HG03571 (cell line): ENCODE results near the gene LIPG.
"Not testable (repeated sequence)": the region's sequence is repeated elsewhere in the genome, so short reads cannot be mapped to it uniquely, and the experiment has no call there.

Source experiments
- ATAC-seq: cut with Tn5 transposase; IDR thresholded peaks from one replicate; pipeline ENCODE4 v1.9.1; 2021; ENCODE audit not compliant: unreplicated experiment

Gene LIPG

DNA sequence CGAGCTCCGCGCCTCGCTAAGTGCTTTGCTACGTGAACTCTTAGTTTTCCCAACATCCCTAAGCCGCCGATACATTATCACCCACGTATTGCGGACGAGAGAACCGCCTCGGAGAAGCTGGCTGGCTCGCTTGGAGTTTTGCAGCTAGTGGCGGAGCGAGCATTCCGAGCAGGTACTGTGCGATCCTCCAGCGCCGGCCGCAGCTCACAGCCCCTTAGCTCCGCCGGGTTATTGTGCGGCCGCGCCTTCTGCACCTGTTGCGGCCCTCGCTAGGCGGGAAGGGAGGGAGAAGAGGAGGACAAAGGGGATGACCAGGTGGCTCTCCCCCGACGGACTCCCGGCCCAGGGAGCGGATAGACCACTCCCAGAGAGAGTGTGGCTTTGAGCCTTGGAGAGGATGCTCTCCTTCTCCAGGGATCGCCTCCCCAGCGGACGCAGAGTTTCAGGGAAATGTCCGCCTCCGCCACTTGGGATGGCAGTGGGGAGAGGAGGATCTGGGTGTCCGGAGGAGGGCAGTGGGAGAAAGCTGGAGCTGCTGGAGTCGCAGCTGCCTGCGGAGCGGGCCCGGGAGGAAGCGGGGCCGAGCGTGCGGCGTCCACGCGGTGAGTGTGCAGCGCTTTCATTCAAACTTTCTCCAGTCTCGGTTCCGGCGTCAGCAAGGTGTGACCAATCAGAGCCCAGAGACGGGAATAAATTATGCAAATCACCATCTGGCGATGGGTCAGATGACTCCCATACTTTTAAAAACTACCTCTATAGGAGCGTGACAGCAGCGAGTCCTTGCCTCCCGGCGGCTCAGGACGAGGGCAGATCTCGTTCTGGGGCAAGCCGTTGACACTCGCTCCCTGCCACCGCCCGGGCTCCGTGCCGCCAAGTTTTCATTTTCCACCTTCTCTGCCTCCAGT lies at the start of gene LIPG:
Gene LIPG (plus strand): TSS at position 769 of the 905 bp plus-strand sequence. CDS start 252 bp downstream, outside the sequence.
- ATAC-seq = no peak

DNA sequence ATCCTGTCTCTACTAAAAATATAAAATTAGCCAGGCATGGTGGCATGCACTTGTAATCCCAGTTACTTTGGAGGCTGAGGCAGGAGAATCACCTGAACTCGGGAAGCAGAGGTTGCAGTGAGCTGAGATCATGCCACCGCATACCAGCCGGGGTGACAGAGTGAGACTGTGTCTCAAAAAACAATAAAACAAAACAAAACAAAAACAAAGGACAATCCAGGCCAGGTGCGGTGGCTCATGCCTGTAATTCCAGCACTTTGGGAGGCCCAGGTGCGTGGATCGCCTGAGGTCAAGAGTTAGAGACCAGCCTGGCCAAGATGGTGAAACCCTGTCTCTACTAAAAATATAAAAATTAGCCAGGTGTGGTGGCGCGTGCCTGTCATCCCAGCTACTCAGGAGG lies 49.0 kb upstream of the LIPG start:
- ATAC-seq = not testable (repeated sequence)

DNA sequence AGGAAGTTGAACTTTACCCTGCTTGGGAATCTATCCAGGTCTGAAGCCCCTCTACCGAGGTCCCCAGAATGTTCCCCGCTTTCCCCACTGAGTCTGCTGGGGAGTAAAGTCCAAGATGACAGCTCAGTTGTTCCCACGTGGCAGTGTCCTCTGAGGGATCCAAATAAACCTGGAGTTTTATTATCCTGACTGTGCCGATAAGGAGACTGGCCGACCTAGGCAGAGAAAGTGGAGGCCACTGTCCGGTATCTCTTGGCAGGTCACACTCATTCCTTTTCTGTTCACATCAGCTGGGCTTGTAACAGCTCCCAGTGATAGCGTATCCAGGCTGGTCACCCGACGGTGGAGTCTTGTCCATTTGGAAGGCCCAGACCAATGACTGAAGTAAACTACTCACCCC lies 47.3 kb upstream of the LIPG start:
- ATAC-seq = no peak

DNA sequence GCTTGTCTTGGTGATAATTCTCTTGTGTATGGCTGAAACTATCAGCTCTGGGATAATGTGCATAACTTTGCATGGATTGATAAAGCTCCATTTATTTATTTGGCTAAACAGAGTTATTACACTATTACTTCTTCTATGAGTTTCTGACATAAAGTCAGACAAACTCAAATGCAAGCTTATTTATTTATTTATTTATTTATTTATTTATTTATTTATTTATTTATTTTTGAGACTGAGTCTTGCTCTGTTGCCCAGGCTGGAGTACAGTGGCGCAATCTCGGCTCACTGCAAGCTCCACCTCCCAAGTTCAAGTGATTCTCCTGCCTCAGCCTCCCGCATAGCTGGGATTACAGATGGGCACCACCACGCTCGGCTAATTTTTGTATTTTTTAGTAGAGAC lies 46.9 kb upstream of the LIPG start:
- not testable (repeated sequence) for ATAC-seq

DNA sequence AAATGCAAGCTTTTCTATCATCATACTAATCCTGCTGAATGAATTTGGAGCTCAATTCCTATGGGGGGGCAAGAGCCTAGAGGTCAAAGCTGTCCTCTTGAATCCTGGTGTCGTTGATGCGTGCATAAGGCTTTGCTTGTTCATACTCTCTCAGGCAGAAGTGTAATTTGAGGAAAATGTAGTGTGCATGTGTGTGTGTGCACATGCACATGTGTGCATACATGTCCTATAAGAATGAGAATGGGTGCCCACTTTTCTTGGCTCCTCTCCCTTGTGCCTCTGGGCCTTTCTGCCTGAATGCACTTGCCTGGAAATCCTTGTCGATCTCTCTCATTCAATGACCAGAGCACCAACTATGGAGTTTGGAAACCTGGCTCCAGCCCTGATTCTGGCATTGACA lies 46.3 kb upstream of the LIPG start:
- no peak for ATAC-seq

DNA sequence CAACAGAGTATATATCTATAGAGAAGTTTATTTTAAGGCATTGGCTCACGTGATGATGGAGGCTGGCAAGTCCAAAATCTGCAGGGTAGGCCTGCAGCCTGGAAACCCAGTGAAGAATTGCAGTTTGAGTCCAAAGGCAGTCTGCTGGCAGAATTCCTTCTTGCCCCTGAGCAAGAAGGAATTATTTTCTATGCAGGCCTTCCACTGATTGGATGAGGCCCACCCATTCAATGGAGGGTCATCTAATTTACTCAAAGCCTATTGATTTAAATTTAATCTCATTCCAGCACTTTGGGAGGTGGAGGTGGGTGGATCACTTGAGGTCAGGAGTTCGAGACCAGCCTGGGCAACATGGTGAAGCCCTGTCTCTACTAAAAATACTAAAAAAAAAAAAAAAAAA lies 44.4 kb upstream of the LIPG start:
- ATAC-seq = no peak

DNA sequence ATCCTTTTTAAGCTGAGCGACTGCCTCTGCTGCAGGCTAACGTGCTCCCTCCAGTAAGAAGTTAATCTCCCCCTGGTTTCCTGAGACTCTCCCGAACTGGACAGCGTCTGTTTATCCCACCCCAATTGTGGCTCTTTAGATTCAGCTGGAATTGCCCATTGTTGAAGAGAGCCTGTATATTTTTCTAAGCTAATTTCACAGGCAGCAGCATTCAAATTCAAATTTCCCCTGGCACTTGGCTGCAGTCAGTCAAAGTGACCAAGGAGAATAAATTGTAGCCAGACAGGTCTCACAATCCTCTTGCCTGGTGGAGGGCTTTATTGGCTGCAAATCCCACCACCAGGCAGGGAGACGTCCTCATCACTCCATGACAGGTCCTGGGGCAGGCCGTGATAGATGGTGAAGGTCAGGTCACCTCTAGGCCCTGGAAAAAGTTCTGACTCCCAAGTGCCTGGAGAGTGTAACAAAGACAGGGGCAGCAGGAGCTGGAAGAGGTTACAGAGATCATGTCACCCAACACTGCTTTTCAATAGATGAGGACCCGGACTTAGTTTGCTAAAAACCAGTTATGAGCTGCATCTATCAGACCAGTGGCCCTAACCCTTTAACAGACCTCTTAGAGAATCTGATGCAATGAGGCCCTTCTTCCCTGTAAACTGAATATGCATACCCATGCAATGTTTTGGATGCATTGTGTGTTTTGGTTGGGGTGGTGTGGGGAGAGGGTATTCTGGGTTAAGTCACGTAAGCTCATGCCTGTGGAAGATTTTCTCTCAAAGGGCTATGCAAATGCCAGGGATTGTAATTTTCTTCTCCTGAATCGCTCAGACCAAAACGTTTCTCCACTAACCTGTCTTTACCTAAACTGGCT lies 42.5 kb upstream of the LIPG start:
- no peak for ATAC-seq

DNA sequence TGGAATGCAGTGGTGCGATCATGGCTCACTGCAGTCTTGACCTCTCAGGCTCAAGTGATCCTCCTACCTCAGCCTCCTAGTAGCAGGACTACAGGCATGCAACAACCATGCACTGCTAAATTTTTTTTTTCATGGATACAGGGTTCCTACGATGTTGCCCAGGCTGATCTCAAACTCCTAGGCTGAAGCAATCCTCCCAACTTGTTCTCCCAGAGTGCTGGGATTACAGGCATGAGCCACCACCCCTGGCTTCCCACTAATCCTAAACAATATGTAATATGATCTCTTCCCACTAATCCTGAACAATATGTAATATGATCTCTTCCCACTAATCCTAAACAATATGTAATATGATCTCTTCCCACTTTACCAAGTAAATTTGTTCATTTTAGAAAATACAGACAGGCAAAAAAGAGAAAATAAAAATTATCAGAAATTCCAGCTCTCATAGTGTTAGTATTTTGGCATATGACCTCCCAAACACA lies 41.2 kb upstream of the LIPG start:
- ATAC-seq = no peak

DNA sequence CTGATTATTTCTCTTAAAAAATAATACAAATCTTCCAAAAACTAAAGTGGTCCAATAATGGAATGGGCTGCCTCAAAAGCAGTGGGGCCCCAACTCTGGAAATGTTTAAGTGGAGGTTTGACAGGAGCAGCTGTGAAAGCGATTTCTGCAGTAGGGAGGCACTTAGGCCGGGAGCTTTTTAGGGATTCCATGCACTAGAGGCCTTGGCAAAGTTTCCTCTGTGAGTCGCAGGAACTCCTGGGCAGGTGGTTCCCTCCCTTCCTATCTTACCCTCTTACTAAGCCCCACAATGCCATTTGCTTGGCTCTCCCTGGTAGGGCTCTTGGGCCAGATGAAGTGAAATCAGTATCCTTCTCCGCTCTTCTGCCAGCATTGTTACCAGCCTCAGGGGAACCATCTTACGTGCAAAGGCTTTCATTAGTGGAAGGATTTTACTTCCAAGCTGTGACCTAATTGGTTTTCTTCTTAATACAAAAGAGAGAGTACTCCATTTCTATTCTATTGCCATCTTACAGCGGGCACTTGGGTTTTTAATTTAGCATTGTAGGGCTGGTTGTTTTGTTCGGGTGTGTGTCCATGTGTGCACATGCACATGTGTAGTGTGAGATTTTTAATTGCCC lies 40.5 kb upstream of the LIPG start:
- ATAC-seq = no peak

DNA sequence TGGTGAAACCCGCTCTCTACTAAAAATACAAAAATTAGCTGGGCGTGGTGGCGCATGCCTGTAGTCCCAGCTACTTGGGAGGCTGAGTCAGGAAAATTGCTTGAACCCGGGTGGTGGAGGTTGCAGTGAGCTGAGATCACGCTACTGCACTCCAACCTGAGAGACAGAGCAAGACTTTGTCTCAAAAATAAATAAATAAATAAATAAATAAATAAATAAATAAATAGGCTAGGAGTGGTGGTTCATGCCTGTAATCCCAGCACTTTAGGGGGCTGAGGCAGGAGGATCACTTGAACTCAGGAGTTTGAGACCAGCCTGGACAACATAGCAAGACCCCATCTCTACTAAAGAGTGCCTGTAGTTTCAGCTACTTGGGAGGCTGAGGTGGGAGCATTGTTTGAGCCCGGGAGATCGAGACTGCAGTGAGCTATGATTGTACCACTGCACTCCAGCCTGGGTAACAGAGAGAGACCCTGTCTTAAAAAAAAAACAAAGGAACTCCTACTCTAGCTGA lies 38.2 kb upstream of the LIPG start:
- ATAC-seq = not testable (repeated sequence)

DNA sequence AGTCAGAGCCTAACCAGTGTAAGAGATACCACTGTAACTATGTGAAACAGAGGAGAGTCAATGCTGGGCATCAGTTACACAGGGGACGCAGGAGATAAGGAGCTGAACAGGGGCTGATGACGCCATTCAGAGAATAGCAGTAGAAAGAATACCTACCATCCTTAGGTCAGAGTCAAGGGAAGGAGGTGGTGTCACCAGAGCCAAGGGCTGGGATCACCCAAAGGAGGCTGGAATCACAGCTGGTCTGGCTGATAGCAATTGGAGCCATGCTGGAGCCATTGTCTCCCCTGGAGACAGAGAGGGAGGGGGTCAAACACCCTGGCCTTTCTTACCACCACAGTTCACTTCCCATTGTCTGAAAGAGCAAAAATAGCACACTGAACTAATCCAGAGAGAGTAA lies 37.5 kb upstream of the LIPG start:
- no peak for ATAC-seq

DNA sequence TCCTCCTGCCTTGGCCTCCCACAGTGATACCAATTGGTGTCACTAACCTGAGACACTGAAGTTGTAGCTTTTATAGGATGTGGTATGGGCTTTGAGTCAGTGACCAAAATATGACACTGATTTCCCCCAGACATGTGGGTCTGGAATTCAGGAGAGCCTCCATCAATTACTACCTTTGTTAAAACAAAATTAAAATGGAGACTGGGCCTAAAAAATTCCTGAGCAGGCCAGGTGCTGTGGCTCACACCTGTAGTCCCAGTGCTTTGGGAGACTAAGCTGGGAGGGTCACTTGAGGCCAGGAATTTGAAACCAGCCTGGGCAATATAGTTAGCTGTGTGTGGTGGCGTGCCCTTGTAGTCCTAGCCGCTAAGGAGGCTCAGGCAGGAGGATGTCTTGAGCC lies 36.9 kb upstream of the LIPG start:
- no peak for ATAC-seq

DNA sequence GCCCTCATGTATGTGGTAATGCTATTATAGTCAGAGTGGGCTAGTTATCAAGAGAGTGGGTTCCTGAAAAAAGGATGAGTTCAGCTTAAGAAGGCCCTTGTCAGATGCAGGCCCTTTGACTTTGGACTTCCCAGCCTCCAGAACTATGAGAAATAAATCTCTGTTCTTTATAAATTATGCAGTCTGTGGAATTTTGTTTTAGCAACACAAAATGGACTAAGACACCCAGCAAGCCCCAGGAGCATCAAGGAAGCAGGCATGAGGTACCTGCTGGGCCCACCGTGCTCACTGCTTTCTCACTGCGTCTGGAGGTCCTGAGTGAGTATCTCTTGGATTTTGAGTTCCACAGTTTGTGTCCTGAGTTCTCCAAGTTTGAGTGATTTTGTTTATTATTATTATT lies 35.9 kb upstream of the LIPG start:
- ATAC-seq = no peak

DNA sequence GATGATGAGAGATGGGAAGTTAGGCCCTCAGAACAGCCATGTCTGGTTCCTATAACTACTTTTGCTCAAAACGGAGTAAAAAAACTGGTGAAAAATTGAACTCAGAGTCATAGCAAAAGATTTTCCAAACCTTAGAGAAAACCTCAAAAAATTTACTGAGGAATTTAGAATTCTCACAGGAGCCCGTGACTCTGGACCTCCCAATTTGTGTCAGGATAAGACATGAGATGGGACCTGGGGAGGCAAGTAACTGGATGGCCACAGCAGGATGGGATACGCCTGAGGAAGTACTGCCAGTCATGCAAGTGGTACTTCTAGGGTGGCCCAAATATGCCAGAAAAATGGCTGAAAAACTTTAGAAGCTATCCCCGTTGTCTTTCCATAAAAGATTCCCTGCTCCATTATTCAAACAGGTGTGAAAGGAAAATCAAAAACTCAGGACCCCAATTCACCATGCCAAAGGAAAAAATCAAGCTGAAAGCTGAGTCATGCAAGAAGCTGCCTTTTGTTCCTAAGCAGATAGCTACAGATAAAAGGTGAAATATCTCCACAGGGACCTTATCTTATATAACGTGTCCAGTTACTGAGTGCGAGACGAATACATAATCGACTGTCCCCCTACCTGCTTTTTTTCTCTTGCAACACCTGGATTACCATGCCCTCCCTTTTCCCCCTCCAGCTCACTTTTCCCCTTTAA lies 34.1 kb upstream of the LIPG start:
- no peak for ATAC-seq

DNA sequence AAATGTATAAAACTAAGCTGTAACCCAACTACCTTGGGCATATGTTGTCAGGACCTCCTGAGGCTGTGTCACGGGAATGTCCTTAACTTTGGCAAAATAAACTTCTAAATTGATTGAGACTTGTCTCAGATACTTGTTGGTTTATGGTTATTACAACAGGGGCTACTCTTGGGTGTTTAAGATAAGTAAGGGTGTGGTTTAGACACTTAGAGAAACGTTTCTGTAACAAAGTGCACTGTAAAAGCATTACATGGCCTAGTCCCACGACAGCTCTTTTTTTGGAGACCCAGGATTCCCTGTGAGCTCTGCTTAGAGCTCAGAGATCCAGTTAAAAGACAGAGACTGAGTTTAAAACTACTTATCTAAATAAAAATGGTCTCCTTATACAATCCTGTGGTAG lies 32.3 kb upstream of the LIPG start:
- no peak for ATAC-seq

DNA sequence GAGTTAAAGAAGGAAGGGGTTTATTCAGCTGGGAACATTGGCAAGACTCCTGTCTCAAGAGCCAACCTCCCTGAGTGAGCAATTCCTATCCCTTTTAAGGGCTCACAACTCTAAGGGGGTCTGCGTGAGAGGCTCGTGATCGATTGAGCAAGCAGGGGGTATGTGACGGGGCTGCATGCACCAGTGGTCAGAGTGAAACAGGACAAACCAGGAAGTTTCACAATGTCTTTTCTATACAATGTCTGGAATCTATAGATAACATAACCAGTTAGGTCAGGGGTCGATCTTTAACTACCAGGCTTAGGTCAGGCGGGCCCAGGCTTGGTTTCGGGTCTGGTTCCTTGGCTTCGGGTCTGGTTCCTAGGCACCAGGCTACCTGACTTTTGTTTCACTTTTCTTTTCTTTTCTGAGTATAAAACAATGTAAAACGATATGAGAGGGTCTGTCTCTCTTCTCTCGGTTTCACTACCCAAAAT lies 30.1 kb upstream of the LIPG start:
- ATAC-seq = no peak

DNA sequence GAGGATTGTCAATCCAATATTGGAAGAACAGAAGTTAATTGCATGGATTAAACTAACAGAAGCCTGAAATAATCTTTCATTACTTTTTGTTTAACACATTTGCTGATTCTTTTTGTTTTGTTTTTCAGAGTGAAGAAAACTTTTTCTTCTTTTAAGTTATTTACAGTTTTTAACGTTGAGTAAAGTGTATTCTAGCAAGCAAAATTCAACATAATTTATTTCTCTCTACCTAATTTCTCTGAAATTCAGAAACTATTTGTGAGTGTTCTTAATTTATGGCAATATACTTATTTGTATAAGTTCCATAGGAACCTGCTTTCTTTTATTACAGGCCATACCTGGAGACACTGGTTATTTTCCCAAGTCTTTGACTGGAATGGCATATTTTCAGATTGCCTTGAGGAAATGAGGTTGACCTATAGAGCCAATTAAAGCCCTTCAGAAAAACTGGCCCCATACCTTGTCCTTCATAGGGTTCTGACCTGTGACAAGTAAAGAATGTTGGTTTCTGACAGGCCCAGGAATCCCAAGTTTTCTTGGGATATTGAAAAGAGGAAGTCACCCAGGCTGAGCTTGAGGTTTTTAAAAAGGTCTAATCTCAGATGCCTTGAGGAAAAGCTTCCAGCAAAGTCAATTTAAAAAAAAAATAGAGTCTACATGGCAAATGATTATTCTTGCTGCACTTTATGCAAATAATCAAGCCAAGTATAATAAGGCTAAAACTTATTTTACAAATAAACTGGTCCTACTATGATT lies 26.8 kb upstream of the LIPG start:
- no peak for ATAC-seq

DNA sequence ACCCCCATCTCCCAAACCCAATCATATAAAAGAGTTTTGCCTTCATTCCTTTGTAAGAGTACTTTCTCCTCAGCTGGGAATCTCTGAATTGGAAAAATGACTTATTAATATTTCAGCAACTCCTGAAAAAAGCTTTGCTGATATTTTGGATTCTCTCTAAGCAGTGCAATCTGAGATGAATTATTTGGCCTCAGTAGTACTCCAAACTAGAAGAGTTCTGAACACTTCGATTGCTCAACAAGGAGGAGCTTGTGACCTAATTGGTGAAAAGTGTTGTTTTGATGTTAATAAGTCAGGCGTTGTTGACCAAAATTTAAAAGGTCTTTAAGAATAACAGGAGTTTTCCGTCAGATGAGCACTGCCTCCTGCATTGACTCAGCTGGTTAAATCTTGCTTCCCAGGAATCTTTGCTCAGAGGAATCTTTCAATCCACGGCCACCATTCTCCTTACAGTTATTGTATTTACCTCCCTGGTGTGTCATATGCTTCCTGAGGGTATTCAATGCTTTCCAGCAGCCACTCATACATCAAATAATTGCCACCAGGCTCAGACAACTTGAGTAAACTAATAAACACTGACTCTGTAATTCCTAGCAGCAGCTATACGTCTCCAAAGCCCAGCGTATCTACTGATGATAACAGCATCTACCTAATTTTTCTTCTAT lies 24.5 kb upstream of the LIPG start:
- ATAC-seq = no peak

DNA sequence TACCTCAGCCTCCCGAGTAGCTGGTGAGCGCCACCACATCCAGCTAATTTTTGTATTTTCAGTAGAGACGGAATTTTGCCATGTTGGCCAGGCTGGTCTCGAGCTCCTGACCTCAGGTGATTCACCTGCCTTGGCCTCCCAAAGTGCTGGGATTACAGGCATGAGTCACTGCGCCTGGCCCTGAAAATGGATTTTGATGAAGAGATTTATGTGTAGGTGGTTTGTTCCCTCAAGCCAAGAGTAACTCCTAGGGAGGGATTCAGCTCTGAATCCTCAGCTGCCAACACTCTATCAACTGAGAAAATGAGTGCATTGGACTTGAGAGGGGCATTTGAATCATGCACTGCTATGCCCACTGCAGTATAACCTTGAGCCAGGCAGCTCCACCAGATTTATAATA lies 17.5 kb upstream of the LIPG start:
- ATAC-seq = no peak
